GM18520 (cell line): ENCODE data around the gene PLA2G3.

Experiments
- ATAC-seq: cut with Tn5 transposase; IDR thresholded peaks from one replicate; pipeline ENCODE4 v1.9.1; 2021; ENCODE audit not compliant: unreplicated experiment

The PLA2G3 gene

DNA sequence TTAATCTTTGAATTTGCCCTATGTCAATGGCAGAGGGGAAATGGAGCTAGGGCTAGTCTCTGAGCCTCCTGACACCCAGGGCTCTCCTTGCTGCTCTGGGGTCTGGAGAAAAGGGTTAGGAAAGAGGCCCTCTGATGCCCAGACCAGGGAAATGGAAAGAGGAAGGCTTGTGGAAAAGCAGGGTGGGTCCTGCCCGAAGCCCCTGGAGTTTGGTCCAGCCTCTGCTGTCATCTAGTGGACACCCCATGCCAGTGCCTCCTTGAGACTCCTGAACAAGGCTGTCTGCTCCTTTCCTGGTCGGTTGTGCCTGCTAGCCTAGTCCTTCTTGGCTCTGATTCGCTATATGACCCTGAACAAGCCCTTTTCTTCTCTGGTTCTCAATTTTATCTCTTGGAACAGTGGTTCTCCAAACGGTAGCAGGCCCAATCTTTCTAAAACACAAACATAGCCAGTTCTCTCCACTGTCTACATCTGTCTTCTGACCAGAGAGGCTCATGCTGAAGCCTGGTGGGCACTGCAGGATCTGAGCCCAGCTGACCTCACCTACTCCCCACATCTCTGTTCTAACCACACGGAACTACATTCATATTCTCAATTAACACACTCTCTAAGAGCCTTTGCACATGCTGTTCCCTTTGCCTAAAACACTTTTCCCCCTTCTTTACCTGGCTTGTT is 8.8 kb upstream of the PLA2G3 start:
- no peak for ATAC-seq

DNA sequence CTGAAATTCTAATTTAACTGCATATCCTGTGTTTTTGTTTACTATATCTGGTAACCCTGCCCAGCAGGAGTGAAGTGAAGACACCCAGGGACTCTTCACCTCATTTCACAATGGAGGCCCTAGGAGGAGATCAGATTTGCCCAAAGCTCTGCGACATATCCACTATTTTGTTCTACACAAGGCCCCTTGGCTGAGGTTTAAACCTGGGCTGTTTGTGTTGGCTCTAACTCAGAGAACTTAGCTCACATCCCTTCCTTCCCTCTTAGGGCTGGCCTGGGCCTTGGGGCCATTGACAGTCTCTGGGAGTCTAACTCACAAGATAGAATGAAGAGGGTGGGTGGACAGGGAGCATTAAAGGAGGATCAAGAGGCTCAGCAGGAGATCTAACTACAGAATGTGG is 8.2 kb upstream of the PLA2G3 start:
- no peak for ATAC-seq

DNA sequence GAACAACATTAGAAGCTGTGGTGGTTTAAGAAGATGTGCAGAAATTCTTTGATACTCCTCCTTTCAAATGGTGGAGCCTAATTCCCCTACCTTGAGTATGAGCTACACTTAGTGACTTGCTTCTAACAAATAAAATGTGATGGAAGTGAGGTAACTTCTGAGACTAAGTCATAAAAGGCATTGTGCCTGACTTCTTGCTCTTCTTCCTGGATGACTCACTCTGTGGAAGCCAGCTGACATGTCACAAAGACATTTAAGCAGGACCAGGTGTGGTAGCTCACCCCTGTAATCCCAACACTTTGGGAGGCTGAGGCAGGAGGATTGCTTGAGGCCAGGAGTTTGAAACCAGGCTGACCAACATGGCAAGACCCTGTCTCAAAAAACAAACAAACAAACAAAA is 3.9 kb upstream of the PLA2G3 start:
- no peak for ATAC-seq

DNA sequence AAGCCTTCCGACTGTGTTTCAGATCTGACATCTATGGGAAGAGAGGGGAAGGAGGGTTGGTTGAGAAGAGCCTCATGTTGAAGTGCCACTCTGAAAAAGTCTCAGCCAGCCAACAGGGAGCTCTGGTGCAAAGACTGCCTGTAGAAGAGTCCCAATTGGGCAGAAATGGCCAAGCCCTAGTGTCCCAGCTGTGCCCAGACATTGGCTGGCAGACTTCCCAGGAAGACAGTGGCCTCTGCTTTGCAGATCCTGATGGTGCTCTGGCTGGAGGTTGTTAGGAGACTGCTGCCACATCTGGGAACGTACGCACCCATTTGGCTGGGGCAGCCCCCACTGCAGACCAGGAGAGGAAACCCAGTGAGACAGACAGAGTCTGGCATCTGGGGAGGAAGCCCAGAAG is 3.2 kb upstream of the PLA2G3 start:
- ATAC-seq = no peak

DNA sequence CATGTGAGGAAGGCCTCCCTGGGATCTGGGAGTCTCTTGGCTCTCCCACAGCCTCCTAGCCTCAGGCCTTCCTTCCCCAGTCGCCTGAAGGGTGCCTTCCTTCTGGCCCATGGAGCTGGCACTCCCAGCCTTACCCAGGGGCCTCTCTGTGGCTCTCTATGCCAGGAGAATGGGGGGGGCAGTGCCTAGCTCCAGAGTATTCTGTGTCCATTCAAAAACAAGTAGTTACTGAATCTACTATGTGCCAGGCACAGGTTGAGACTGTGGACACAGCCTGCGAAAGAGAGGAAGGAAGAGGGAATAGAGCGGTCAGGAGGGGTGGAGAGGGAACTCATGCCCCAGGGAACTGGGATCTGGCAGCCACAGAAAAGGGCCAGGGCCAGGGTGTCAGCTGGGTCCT is 2.7 kb upstream of the PLA2G3 start:
- ATAC-seq = no peak

DNA sequence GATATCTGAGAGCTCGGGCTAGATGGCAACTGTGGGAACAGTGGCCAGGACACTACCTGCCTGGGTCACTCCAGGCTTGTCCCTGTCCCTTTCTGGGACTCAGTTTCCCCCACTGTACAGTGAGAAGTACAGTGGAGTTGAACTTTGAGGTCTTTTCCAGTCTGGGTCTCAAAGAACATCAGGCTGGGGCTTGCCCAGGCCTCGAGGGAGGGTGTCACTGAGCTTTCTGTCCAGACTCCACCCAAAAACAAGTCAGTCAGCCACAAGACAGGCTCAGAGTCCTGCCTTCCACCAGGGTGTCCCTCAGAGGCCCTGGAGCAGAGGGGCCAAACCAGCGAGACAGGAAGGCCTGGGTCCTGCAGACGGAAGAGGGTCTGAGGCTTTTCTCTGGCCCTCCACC is 2.0 kb upstream of the PLA2G3 start:
- ATAC-seq = no peak

DNA sequence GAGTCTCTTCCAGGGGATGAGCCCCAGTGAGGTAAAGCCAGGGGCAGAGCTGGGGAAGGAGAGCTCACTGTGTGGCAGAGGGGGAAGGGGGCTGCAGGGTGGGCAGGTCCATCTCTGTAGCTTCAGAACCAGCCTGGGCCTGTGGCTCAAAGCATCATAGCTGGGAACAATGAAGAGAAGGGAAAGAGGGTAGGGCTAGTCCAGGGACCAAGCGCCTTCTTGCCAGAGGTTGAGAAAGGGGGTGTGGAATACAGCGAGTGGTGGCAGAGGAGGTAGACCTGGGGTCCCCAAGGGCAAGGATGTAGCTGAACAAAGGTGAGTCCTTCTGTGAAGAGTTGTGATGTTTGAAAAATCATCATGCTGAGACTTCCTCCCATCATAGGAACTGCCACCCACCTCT is 1.2 kb upstream of the PLA2G3 start:
- no peak for ATAC-seq

DNA sequence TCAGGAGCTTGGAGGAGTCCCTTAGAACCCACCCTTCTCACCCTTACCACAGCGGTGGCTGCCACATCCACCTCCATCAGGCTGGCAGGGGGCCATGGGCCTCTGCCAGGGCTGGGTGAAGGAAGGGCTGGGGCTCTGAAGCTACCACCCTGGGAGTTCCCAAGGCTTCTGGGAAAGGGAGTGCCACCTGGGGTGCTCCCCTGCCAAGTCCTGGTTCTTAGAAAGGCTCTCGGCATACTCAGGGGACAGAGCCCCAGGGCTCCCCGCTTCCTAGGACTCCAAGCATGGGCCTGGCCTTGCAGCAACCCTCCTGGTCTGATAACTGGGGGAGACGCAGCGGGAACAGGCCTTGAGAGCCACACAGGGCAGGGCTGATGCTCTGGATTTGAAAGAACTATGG is 438 bp upstream of the PLA2G3 start:
- no peak for ATAC-seq

DNA sequence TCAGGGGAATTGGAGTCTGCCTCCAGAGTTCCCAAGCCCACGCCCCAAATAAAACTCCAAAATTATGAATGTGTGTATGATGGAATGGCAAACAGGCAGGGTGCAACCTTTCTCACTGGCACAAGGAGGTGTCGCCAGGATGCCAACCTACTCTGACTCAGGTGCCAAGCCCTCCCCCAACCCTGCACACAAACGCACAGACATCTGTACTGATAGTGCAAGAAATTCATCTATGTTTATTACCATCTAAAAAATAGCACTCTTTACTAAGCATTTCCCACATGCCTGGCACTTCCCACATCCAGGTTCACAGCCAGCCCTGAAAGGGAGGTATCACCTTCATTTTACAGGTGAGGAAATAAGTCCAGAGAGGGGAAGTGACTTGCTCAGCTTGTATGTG is 1.2 kb downstream of the PLA2G3 start:
- ATAC-seq = no peak

DNA sequence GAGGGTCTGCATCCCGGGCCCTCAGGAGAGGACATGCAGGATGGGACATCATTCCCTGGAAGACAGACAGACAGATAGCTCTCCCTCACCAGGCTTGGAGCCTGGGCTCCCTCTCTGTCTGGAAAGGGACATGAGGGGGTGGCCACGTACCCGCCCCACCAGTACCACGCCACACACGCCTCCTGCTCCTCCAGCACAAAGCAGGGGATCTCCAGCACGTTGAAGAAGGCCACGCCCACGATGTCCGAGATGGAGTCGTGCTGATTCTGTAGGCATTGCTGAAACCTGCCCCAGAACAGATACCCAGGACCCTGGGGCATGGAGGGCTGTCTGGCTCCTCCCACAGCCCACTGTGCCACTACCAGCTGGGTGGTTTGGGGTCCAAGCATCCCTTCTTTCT is 2.2 kb downstream of the PLA2G3 start:
- ATAC-seq = no peak

DNA sequence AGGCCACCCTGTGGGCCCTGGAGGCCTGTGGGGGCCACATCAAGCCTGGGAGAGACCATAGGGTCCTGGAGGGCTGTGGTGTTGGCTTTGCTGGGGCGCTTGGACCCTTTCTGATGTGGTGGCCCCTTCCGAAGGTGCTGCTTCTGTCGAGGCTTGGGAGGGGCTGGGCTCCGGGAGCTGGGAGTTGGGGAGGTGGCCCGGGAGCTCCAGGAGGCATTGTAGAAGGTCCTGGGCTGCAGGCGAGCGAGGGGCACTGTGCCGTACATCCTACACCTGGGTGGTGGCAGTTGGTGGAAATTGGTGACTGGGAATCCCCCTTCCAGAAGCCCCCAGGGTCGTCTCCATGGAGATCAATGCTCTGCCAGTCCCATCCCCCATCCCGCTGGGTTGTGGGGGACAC is 2.6 kb downstream of the PLA2G3 start:
- ATAC-seq = no peak

DNA sequence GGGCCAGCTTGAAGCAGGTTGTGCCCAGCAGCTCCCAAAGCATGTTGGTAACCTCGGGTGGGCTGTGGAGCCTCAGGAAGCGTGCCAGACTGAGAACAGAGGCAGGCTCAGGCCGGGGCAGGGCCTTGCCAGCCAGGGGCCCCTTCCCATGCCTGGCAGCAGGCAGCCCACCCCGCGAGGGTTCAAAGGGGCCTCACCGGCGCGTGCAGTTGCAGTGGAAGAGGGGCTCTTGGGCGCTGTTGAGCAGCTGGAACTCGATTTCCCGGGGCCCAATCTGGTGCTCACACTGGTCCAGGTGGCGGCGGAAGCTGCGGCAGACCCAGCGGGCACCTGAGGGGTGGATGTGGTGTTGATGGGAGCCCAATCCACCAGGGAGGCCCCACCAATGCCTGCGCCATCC is 3.6 kb downstream of the PLA2G3 start:
- no peak for ATAC-seq

DNA sequence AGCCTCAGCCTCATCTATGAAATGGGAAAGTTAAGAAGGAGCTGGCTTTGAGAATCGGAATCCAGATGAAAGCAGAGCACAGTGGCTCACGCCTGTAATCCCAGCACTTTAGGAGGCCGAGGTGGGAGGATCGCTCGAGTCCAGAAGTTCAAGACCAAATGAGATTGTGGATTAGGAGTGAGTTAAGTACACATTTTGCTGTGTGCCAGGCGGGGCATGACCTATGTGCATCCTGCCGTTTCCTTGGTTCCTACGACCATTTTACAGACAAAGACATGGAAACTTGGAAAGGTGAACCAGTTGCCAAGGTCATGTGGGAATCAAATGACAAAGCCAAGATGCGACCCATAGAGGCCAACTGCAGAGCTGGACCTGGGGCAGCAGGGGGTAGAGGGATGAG is 4.2 kb downstream of the PLA2G3 start:
- no peak for ATAC-seq

DNA sequence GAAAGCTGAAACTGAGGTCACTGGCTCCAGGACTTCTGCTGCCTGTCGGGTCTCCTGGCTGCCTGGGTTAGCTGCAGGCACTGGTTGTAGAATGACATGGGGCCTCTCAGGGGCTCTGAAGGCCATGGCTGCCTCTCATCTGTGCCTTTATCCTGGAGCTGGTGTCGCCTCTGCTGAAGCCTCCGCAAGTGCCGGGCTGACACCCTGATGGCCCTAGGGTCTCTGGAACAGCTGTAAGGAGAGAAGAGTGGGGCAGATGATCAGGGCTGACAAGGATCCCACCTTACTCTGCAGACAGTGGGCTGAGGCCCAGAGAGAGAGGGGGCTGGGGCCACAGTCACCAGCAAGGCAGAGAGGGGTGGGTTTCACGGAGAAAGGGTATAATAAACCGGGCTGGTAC is 4.6 kb downstream of the PLA2G3 start:
- ATAC-seq = no peak

DNA sequence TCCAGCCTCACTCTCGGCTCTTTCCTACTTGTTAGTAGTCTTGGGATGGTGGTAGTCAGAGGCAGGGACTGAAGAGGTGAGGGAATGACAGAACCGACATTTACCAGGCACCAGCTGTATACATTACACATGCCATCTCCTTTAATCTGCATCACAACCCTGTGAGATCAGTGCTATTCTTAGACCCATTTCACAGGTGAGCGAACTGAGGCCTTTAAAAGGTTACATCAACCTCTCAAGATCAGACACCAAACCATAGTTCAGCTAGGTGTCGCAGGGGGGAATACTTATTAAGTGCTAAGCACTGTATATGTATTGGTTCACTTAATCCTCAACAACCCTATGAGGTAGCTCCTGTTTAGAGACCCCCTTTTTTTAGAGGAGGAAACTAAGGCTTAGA is 5.6 kb downstream of the PLA2G3 start:
- ATAC-seq = no peak

DNA sequence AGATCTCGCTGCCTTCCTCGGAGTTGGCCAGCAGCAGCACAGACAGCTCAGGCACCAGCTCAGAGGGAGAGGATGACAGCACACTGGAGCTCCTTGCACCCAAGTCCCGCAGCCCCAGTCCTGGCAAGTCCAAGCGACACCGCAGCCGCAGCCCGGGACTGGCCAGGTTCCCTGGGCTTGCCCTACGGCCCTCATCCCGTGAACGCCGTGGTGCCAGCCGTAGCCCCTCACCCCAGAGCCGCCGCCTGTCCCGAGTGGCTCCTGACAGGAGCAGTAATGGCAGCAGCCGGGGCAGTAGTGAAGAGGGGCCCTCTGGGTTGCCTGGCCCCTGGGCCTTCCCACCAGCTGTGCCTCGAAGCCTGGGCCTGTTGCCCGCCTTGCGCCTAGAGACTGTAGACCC is 6.4 kb downstream of the PLA2G3 start:
- ATAC-seq = no peak

DNA sequence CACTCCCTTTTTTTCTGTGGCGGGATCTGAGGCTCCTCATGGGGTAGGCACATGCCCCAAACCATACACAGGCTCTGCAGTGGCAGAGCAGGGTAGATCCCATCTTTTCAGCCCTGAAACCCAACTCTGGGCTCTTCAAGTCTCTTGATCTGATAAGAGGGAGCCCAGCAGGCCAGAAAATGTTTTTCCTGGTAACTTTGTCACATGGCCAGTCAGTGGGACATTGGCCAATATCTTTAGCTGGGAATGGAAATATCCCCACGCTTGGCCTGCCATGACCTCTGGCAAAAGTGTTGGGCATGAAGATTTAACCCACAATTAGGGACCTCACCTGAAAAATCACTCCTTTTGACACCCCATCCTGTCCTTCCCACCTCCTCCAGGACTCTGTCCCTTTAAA is 9.4 kb downstream of the PLA2G3 start:
- no peak for ATAC-seq

DNA sequence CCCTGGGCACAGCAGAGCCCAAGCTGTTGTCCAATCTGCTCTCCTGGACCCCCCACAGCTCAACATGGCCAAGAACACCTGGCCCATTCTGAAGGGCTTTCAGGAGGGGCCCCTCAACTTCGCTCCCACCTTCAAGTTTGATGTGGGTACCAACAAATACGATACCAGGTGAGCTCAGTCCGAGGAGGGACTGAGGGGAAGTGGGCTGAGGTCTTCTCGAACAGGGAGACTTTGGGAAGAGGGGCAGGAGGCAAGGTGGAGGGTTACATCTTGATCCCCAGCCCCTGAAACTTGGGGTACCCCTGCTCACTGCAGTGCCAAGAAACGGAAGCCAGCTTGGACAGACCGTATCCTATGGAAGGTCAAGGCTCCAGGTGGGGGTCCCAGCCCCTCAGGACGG is 12.2 kb downstream of the PLA2G3 start:
- no peak for ATAC-seq

DNA sequence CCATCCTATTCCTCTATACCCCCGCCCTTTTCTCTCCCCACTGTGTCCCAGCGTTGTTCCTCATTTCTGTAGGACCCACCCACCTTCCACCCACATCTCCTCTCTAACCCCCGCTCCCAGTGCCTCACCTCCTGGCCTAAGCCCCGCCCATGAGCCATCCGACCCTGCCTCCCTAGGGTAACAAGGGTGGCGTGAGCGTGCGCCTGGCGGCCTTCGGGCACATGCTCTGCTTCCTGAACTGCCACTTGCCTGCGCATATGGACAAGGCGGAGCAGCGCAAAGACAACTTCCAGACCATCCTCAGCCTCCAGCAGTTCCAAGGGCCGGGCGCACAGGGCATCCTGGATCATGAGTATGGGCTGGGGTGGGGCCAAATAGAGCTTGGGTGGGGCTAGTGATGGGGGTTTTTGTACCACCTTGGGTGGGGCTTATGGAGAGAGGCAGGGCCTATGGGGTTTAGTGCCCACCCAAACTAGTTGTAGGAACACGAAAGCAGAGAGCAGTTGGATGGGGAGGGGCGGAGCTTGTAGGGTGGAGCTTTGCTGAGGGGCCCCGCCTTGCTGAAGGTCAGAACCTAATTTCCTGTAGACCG is 13.0 kb downstream of the PLA2G3 start:
- ATAC-seq = no peak

DNA sequence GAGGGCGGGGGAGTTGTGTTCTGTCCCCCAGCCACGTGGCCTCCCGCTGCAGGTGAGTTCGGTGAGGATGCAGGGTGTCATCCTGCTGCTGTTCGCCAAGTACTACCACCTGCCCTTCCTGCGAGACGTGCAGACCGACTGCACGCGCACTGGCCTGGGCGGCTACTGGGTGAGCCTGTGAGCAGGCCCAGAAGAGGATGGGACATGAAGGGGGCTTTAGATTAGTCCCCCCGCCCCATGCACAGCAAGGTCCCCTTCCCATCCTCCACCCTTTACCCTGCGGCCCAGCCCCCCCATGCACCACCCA is 13.5 kb downstream of the PLA2G3 start:
- ATAC-seq = no peak

DNA sequence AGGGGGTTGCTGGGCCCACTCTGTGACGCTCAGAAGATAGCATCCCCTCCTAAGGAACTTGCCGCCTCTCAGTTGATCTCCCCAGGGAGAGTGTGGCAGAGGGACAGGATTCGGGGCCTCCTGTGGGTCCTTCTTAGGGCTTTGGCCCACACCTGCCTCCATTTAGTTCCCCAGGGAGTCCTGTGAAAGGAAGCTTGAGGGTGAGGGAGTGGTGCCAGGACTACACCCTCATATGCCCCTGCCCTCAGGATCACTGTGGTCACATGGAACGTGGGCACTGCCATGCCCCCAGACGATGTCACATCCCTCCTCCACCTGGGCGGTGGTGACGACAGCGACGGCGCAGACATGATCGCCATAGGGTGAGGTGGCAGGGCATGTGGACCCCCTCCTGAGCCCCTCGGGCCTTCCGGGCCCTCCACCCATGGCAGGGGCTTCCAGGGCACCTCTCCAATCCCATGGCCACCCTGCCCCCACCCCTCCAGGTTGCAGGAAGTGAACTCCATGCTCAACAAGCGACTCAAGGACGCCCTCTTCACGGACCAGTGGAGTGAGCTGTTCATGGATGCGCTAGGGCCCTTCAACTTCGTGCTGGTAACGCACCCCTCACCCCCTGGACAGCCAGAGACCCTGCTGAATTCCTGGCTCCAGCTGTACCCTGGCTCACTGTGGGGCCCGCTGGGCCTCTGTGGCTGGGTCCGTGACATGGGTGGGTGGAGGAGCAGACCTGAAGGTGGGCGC is 14.0 kb downstream of the PLA2G3 start:
- ATAC-seq = no peak

DNA sequence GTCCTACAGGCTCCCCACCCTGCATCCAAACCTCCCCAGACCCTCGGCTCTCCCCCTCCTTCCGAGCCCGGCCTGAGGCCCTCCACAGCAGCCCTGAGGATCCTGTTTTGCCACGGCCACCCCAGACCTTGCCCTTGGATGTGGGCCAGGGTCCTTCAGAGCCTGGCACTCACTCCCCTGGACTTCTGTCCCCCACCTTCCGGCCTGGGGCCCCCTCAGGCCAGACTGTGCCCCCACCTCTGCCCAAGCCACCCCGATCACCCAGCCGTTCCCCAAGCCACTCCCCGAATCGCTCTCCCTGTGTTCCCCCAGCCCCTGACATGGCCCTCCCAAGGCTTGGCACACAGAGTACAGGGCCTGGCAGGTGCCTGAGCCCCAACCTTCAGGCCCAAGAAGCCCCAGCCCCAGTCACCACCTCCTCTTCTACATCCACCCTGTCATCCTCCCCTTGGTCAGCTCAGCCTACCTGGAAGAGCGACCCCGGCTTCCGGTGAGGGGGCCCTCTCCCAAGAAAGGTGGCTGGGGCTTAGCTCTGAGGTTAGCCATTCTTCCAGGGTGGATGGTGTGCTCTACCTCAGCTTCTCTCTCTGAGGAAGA is 14.7 kb downstream of the PLA2G3 start:
- ATAC-seq = no peak
